SH-SY5Y (cell line): ENCODE data around the gene ACP1.

ENCODE experiments used
- GATA2 ChIP-seq: IDR thresholded peaks from 2 replicates; pipeline ENCODE4 v1.6.1; 2011; ENCODE audit warnings: mild to moderate bottlenecking, low read depth, low read length
- GATA3 ChIP-seq: IDR thresholded peaks from 2 replicates; pipeline ENCODE4 v1.6.1; 2011; ENCODE audit warnings: low read depth, mild to moderate bottlenecking, low read length, moderate library complexity

The ACP1 gene

GRCh38 chr2:296354-296753, 31.6 kb downstream of the ACP1 start:
- TF ChIP-seq GATA3 (no peak), GATA2 (no peak)

GRCh38 chr2:305366-305765, 40.6 kb downstream of the ACP1 start:
- TF ChIP-seq GATA3 (no peak), GATA2 (no peak)

- TF ChIP-seq GATA3, result no peak
- peak; percentile 46; the same call in 1 of the 2 replicates for TF ChIP-seq GATA2
Observed at GRCh38 chr2:309148-309953, 44.6 kb downstream of the ACP1 start.

- TF ChIP-seq GATA2 (no peak), GATA3 (no peak)
Observed at GRCh38 chr2:309954-310510, 45.3 kb downstream of the ACP1 start.

GRCh38 chr2:310994-311393, 46.2 kb downstream of the ACP1 start:
- TF ChIP-seq GATA3 (no peak), GATA2 (no peak)

GRCh38 chr2:313991-314390, 49.2 kb downstream of the ACP1 start:
- TF ChIP-seq GATA2 (no peak), GATA3 (no peak)

GRCh38 chr2:314561-315336, 50.0 kb downstream of the ACP1 start:
- TF ChIP-seq GATA3, result no peak
- TF ChIP-seq GATA2, result no peak

- TF ChIP-seq GATA2 (no peak), GATA3 (no peak)
Observed at GRCh38 chr2:316381-316780, 51.6 kb downstream of the ACP1 start.

- TF ChIP-seq GATA3 (no peak), GATA2 (no peak)
Observed at GRCh38 chr2:317501-318424, 53.0 kb downstream of the ACP1 start.

- TF ChIP-seq GATA3, result no peak
- TF ChIP-seq GATA2, result no peak
Observed at GRCh38 chr2:319059-319600, 54.4 kb downstream of the ACP1 start.

GRCh38 chr2:320561-320960, 55.8 kb downstream of the ACP1 start:
- TF ChIP-seq GATA3 (no peak), GATA2 (no peak)

GRCh38 chr2:322326-322725, 57.6 kb downstream of the ACP1 start:
- no peak for TF ChIP-seq GATA2
- TF ChIP-seq GATA3, result no peak

GRCh38 chr2:323035-323434, 58.3 kb downstream of the ACP1 start:
- TF ChIP-seq GATA3, result no peak
